Endothelial cell of umbilical vein (primary cell): ENCODE measurements around the gene OR1F1.

ENCODE experiments used
- CTCF ChIP-seq, 2 donors: IDR thresholded peaks; 1 replicate in 1 of 2; 2 replicates in 1 of 2; pipeline ENCODE4 v1.5.1; 2011; ENCODE audit warnings: low read length in 2 of 2, mild to moderate bottlenecking in 2 of 2, moderate library complexity in 2 of 2, control low read depth in 1 of 2, inconsistent platforms in 1 of 2, low read depth in 1 of 2; ENCODE audit not compliant: insufficient read depth in 1 of 2; ENCODE audit errors: extremely low read depth in 1 of 2
- EZH2 ChIP-seq: IDR thresholded peaks from 2 replicates; pipeline ENCODE4 v1.6.1; 2012; ENCODE audit warnings: borderline replicate concordance, low read depth, mild to moderate bottlenecking, moderate library complexity, low read length, inconsistent platforms; ENCODE audit not compliant: severe bottlenecking
- FOS ChIP-seq: IDR thresholded peaks from 2 replicates; pipeline ENCODE4 v1.6.1; 2011; ENCODE audit warnings: mild to moderate bottlenecking, low read length, moderate library complexity, borderline replicate concordance; ENCODE audit not compliant: insufficient read depth
- GATA2 ChIP-seq: IDR thresholded peaks from 2 replicates; pipeline ENCODE4 v1.7.0; 2011; ENCODE audit warnings: low read depth, mild to moderate bottlenecking, moderate library complexity, mixed read lengths, low read length; ENCODE audit not compliant: insufficient read length, insufficient read depth
- MAX ChIP-seq: IDR thresholded peaks from 2 replicates; pipeline ENCODE4 v1.6.1; 2011; ENCODE audit not compliant: insufficient read depth, insufficient read length
- POLR2A ChIP-seq: IDR thresholded peaks from 2 replicates; pipeline ENCODE4 v1.6.1; 2012; ENCODE audit warnings: low read depth, mild to moderate bottlenecking, control low read depth, low read length
- POLR2AphosphoS5 ChIP-seq: IDR thresholded peaks from 2 replicates; pipeline ENCODE4 v1.6.1; 2012; ENCODE audit warnings: low read depth, mild to moderate bottlenecking, control low read depth, low read length, moderate library complexity; ENCODE audit not compliant: insufficient read depth

- TF ChIP-seq CTCF (IDR thresholded peaks at IDR 0.05; ENCODE audit: extremely low read depth in 1 of 2, insufficient read depth in 1 of 2, low read depth in 1 of 2, low read length in 2 of 2) = no peak
- TF ChIP-seq EZH2 = no peak
- TF ChIP-seq POLR2A = no peak
- no peak for TF ChIP-seq POLR2AphosphoS5
- TF ChIP-seq FOS = no peak
- TF ChIP-seq GATA2 = no peak
- TF ChIP-seq MAX = no peak
Observed at GRCh38 chr16:3242709-3243108, 54.7 kb downstream of the OR1F1 start.
